ENCODE data around the gene GABRG3.

Gene GABRG3

DNA sequence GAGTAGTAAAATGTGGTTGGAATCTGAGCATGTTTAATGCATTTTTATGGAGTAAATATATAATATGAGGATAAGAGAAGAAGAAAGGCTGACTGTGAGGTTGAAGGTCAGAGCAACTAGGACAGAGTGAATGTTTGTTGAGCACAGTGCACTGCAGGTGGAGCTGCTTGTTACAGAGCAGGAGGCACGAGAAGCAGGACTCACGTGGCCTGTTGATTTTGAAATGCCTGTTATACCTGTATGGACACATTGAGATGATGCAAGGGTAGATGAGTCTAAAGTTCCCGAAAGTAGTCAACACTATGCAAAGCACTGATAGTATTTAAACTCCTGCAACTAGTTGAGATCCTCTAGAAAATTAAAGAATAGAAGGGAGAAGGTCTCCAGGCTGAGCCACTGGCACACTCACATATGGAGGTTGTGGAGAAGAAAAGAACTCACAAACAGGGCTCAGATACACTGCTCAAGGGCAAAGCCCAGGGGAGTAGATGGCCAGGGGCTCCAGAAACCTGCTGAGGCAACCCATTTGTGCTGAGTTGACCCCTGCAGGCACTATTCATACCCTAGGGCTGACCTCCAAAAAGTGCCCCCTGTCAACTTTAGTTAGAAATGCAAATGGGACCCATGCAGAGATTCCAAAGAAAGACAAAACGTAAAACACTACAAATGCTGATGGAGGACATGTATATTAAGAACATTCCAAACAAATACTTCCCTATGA, 541.5 kb downstream of the GABRG3 start:
- DNase-seq (ENCODE audit: extremely low read depth, low read depth): no peak
- TF ChIP-seq, protein P1, sequence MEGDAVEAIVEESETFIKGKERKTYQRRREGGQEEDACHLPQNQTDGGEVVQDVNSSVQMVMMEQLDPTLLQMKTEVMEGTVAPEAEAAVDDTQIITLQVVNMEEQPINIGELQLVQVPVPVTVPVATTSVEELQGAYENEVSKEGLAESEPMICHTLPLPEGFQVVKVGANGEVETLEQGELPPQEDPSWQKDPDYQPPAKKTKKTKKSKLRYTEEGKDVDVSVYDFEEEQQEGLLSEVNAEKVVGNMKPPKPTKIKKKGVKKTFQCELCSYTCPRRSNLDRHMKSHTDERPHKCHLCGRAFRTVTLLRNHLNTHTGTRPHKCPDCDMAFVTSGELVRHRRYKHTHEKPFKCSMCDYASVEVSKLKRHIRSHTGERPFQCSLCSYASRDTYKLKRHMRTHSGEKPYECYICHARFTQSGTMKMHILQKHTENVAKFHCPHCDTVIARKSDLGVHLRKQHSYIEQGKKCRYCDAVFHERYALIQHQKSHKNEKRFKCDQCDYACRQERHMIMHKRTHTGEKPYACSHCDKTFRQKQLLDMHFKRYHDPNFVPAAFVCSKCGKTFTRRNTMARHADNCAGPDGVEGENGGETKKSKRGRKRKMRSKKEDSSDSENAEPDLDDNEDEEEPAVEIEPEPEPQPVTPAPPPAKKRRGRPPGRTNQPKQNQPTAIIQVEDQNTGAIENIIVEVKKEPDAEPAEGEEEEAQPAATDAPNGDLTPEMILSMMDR (IDR thresholded peaks at IDR 0.05; ENCODE audit: low read depth, low read length): no peak

DNA sequence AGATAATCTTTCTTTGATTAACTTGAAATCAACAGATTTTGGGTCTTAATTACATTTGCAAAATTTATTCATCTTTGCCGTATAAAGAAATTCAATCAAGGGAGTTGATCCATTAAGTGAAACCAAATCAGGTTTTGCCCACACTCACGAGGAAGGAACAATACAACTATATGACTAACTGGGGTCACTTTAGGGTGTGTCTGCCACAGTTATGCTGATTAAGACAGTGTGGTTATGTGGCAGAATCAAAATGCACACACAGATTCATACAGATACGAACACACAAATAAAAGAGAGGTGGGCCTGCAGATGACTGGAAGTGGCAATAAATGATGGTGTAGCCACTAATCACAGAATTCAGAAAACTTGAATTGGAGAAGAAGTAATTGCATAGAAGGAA, 543.5 kb downstream of the GABRG3 start:
- TF ChIP-seq, protein P1 (IDR thresholded peaks at IDR 0.05; ENCODE audit: low read depth, low read length): no peak
- DNase-seq (ENCODE audit: extremely low read depth, low read depth): no peak

- TF ChIP-seq, protein P1 (IDR thresholded peaks at IDR 0.05; ENCODE audit: low read depth, low read length): no peak
- no peak for DNase-seq (ENCODE audit: extremely low read depth, low read depth)
Measured at GRCh38 chr15:27527490-27528067, 556.6 kb downstream of the GABRG3 start.

DNA sequence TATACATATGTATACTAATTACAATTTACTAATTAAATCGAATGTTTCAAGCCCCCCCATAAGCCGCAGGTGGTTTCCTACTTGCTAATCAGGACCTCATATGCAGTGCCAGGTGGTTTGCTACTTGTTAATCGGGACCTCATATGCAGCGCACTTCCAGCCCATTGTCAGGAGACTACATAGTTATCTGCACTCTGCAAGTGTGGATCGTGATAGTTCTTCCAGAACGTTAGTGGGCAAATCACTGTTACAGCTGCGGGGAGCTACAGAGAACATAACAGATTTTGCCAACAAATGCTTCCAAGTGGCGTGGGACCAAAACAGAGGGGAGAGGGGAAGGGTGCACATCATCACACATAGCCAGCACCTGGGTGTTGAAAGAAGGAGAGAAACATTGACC, 558.4 kb downstream of the GABRG3 start:
- TF ChIP-seq, protein P1 (IDR thresholded peaks at IDR 0.05; ENCODE audit: low read depth, low read length): no peak
- DNase-seq (ENCODE audit: extremely low read depth, low read depth): no peak

- DNase-seq (ENCODE audit: extremely low read depth, low read depth): no peak
- TF ChIP-seq, protein P1 (IDR thresholded peaks at IDR 0.05; ENCODE audit: low read depth, low read length): no peak
Measured at GRCh38 chr15:27530994-27531393, 560.0 kb downstream of the GABRG3 start.

GRCh38 chr15:27532358-27532757, 561.4 kb downstream of the GABRG3 start:
- DNase-seq (ENCODE audit: extremely low read depth, low read depth): no peak
- TF ChIP-seq, protein P1 (IDR thresholded peaks at IDR 0.05; ENCODE audit: low read depth, low read length): no peak

- TF ChIP-seq, protein P1 (IDR thresholded peaks at IDR 0.05; ENCODE audit: low read depth, low read length): no peak
- DNase-seq (ENCODE audit: extremely low read depth, low read depth): no peak
Measured at GRCh38 chr15:27535445-27536129, 564.6 kb downstream of the GABRG3 start.

All from AG09319 (cell line).